Panc1 (cell line): Measurements from ENCODE around the gene KRTAP10-6. TPM values are rescaled to one million over a fixed set of nuclear protein-coding genes. Genes with fewer than 3 reads are reported as not detected.

Experiments
- ATAC-seq: fragments of 200-7000 bp; cut with Tn5 transposase; 2 replicates; pipeline ENCODE4 v1.9.1; 2020; ENCODE audit warnings: mild to moderate bottlenecking, moderate library complexity
- BruUV-seq: library from RNA; stranded (reverse); fragments of 400-500 nt; replicated peaks from 2 replicates; lab custom pipeline; 2021; lab: Mats Ljungman, UMichigan
- CTCF ChIA-PET: fragments of 300-600 bp; sonication (Branson Sonifier 250); formaldehyde crosslinking; loops from one replicate; lab custom pipeline; 2022; ENCODE audit warnings: antibody characterized with exemption; lab: Charles Lee
- POLR2A ChIA-PET: fragments of 300-600 bp; sonication (Branson Sonifier 250); formaldehyde crosslinking; loops from one replicate; lab custom pipeline; 2022; ENCODE audit warnings: antibody characterized with exemption; lab: Charles Lee
- DNase-seq: peaks from one replicate; pipeline ENCODE4 v3.0.0-alpha.2; 2010; ENCODE audit warnings: low read depth, low spot score
- H3K27ac ChIP-seq: 2 replicates; pipeline ENCODE4 v1.5.1; 2011; ENCODE audit warnings: mild to moderate bottlenecking, low read length, inconsistent platforms
- H3K27me3 ChIP-seq: fragments of 200-500 bp; sonication (Bioruptor generic); 2 replicates; pipeline ENCODE4 v1.6.0; 2014; ENCODE audit warnings: low read length, inconsistent platforms; ENCODE audit not compliant: control insufficient read depth, insufficient read depth
- H3K36me3 ChIP-seq: fragments of 200-500 bp; sonication (Bioruptor generic); 2 replicates; pipeline ENCODE4 v1.5.1; 2014; ENCODE audit warnings: inconsistent platforms, mild to moderate bottlenecking, low read length, moderate library complexity; ENCODE audit not compliant: control insufficient read depth, insufficient read depth
- H3K4me1 ChIP-seq: 2 replicates; pipeline ENCODE4 v1.5.1; 2011; ENCODE audit warnings: inconsistent platforms, mild to moderate bottlenecking, low read length, moderate library complexity; ENCODE audit not compliant: control insufficient read depth, insufficient read depth
- H3K4me3 ChIP-seq, 2 experiments: 2 replicates each; pipeline ENCODE4 v1.5.1; 2011 to 2012; ENCODE audit warnings: low read depth in 2 of 2, low read length in 2 of 2, mild to moderate bottlenecking in 2 of 2, inconsistent platforms in 1 of 2, moderate library complexity in 1 of 2
- H3K9me3 ChIP-seq: fragments of 200-500 bp; sonication (Bioruptor generic); 2 replicates; pipeline ENCODE4 v1.5.1; 2014; ENCODE audit warnings: low read depth, mild to moderate bottlenecking, inconsistent platforms, low read length, moderate library complexity; ENCODE audit not compliant: control insufficient read depth, insufficient read depth
- CTCF ChIP-seq: fragments of 450-650 bp; IDR thresholded peaks from 2 replicates; pipeline ENCODE4 v1.5.1; 2017; ENCODE audit warnings: mild to moderate bottlenecking
- POLR2AphosphoS5 ChIP-seq: IDR thresholded peaks from 2 replicates; pipeline ENCODE4 v1.6.1; 2012; ENCODE audit warnings: mild to moderate bottlenecking, low read depth, low read length, moderate library complexity
- REST ChIP-seq, 2 experiments: IDR thresholded peaks; 2 replicates each; pipeline ENCODE4 v1.6.1; 2011 to 2012; ENCODE audit warnings: low read depth in 2 of 2, control low read depth in 1 of 2, low read length in 1 of 2, mild to moderate bottlenecking in 1 of 2, moderate library complexity in 1 of 2; ENCODE audit not compliant: insufficient read depth in 1 of 2
- SIN3A ChIP-seq: IDR thresholded peaks from 2 replicates; pipeline ENCODE4 v1.6.1; 2012; ENCODE audit warnings: low read depth, mild to moderate bottlenecking, low read length, moderate library complexity, borderline replicate concordance; ENCODE audit not compliant: insufficient read depth
- TCF7L2 ChIP-seq: IDR thresholded peaks from 2 replicates; pipeline ENCODE4 v1.6.1; 2011; ENCODE audit warnings: mild to moderate bottlenecking, low read depth, low read length, inconsistent platforms
- in situ Hi-C: cut with HindIII; loops from 2 replicates; pipeline ENCODE4 v1.10.0; 2016; ENCODE audit warnings: low sequenced_read_pairs, low pct_unique_long_range_greater_than_20kb
- intact Hi-C: fragments of 100-400 bp; cut with micrococcal nuclease; formaldehyde crosslinking; loops from one replicate; pipeline ENCODE4 v1.10.0; 2022; ENCODE audit not compliant: unreplicated experiment
- total RNA-seq: library from RNA; stranded (reverse); gene quantifications from one replicate; pipeline ENCODE4 v1.2.1, GENCODE V29; 2021; ENCODE audit not compliant: unreplicated experiment

KRTAP10-6 gene
- total RNA-seq, 1 experiment from 2014 or later = not detected

GRCh38 chr21:44599264-44600029 is 7.1 kb upstream of the KRTAP10-6 start:
- DNase-seq (no peak), ATAC-seq (no peak)
- Histone ChIP-seq H3K4me1 (no peaks in the 10 kb centered on the region; the same call in none of the 2 replicates), H3K27ac (no peak overlapping the region), H3K9me3 (no peaks in the 10 kb centered on the region), H3K36me3 (no peaks in the 10 kb centered on the region), H3K27me3 (no peaks in the 10 kb centered on the region), H3K4me3 (no peak overlapping the region)
- POLR2A ChIA-PET = no interaction called here
- in situ Hi-C loops (no loop called here), intact Hi-C loops (no loop called here)
- CTCF ChIA-PET = no interaction called here
- BruUV-seq = no TSS peak
- TF ChIP-seq TCF7L2 = no peak
- TF ChIP-seq SIN3A = no peak
- no peak for TF ChIP-seq POLR2AphosphoS5
- TF ChIP-seq REST (IDR thresholded peaks at IDR 0.05; ENCODE audit: insufficient read depth in 1 of 2, low read depth in 2 of 2, low read length in 1 of 2) = no peak
- TF ChIP-seq CTCF = no peak

- H3K4me3 ChIP-seq = no peak overlapping the region
- DNase-seq = no peak
- TF ChIP-seq SIN3A = no peak
- TF ChIP-seq TCF7L2 = no peak
- TF ChIP-seq CTCF = no peak
- TF ChIP-seq POLR2AphosphoS5 = no peak
- no peak for TF ChIP-seq REST (IDR thresholded peaks at IDR 0.05; ENCODE audit: insufficient read depth in 1 of 2, low read depth in 2 of 2, low read length in 1 of 2)
- H3K4me1 ChIP-seq = no peaks in the 10 kb centered on the region; the same call in none of the 2 replicates
- intact Hi-C loops = no loop called here
- no peaks in the 10 kb centered on the region for H3K36me3 ChIP-seq
- no peaks in the 10 kb centered on the region for H3K9me3 ChIP-seq
- ATAC-seq = no peak
- H3K27ac ChIP-seq = no peak overlapping the region
- ChIA-PET CTCF (no interaction called here), POLR2A (no interaction called here)
- H3K27me3 ChIP-seq = no peaks in the 10 kb centered on the region
- in situ Hi-C loops = no loop called here
- no TSS peak for BruUV-seq
Observed at GRCh38 chr21:44598061-44598460, 5.8 kb upstream of the KRTAP10-6 start.
